GM08714 (cell line): ENCODE results near the gene FHIT.

Experiments
- H3K4me3 ChIP-seq: fragments of 200-500 bp; sonication (Bioruptor generic); 2 replicates; pipeline ENCODE4 v1.5.1; 2014; ENCODE audit warnings: mild to moderate bottlenecking, low read length, inconsistent platforms
- ZNF274 ChIP-seq: IDR thresholded peaks from 2 replicates; pipeline ENCODE4 v1.6.1; 2012; ENCODE audit warnings: mild to moderate bottlenecking, low read depth, low read length

Gene FHIT

DNA sequence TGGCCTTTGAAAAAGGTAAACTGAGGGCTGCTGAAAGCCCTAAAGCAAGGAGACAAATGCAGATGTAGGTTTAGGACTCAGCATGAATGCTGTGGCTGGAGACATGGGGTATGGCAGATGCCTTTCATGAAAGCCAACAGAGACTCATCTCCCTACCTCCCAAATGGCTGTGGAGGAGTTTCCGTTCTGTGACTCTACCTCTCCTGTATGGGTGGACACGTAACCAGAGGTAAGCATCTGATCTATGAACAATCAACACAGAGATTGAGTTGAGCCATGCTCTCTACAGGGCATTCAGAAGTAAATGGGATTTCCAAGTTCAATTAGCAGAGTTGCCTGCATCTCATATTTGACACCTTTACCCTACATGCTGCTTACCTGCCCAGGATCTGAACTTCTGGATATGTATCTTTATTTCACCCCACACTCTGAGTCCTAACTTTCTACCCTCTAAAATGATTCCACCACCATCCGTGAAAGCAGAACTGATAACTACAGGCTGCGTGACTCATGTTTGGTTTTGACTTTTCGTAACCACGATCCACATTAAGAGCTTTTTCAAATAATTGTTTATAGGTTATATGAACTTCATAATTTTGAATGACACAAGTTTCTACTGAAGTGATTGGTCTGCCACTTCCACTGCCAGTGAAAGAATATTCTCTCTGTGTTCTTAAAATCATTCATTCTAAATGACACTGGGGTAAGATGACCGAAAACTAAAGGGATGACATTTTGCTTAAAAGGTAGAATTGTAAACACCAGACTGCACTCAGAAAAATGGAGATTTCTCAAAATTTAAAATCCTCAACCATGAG, 1058.7 kb downstream of the FHIT start:
- no peak for TF ChIP-seq ZNF274

DNA sequence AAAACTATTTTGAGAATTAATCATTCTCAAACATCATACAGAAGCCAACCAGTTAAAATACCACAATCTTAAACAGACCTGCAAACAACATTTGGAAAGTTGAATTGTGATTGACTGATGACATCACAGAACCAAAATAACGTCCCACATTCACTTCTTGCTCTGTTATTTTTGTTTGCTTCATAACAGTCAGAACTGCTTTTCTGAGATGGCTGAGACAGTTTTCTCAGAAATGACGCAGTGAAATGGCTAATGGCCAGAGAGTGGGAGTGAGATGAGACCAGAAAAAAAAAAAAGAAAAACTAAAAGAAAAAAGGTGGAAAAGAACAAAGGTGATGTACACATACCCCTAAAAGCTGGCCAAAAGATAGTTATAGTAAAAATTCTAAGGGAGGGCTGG, 1061.2 kb downstream of the FHIT start:
- no peak overlapping the region for H3K4me3 ChIP-seq
- TF ChIP-seq ZNF274 = no peak

More for the DNA sequence above, 1058.7 kb downstream of the FHIT start:
- H3K4me3 ChIP-seq = no peak overlapping the region

DNA sequence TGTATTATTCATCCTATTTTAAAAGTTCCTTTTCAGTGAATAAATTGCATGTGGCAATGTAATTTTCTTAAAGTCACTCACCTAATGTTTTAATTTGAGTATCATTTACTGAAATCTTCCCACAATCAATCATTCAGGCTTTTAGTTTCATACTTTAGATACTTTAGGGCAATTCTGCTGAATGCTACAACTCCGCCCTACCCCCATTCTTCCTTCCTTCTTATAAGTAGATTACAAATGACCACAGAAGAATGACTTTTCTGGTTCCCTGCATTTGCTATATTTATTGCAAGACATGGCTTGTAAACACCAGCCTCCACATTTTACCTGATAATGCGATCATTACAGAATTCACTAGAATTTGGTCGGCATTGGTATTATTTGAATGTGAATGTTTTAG, 1061.9 kb downstream of the FHIT start:
- H3K4me3 ChIP-seq = no peak overlapping the region
- no peak for TF ChIP-seq ZNF274

DNA sequence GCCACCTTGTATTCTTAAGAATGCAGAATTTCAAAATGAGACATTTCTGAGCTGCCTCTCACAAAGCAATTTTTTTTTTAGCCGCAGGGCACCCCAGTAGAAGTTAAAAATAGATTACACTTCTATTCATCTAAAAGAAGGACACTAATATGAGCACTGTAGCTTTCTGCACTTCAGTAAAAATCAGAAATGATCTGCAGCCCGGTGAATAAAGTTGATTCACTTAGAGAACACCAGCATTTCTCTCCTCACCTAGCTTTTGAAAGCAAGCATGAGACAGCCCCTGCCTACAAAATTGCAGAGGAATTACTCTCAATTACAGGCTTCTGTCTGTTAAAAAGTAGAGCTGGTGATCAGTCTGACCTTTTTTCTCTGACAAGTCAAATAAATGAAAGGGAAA, 1062.4 kb downstream of the FHIT start:
- no peak for TF ChIP-seq ZNF274
- no peak overlapping the region for H3K4me3 ChIP-seq

DNA sequence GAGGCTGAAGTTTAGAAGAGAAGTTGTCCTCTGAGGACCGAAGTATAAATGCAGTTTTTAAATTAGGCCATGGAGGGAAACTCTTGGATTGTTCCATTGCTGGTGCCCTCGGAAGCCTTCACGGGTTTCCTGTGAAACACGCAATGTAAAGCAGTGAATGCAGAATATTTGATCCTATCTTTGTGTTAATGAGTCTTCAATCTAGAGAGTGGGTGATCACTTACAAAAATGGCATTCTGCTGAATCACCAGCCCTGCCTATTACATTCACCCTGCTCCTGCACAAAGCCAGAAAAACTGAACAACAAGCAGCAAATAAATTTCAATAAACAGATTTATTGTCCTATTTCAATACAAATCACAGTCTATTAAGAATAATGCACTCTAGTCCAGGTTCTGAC, 1063.9 kb downstream of the FHIT start:
- TF ChIP-seq ZNF274 = no peak

DNA sequence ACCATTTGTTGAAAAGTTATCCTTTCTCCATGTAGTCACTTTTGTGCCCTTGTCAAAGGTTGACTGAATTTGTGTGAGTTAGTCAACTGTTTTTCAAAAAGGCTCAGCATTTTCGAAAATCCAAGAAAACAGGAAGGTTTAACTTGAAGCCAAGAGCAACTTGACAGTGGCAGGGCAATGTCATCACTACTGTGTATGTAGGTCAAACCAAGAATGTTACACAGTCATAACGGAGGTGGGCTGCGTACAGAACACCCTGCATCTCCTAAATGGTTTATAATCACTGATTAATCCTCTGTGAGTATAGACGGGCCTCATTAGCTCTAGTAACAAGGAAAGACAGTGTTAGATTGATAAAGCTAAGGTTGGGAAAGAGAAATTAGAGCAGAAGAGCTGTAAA, 1064.9 kb downstream of the FHIT start:
- no peak overlapping the region for H3K4me3 ChIP-seq
- TF ChIP-seq ZNF274 = no peak

More for the DNA sequence above, 1063.9 kb downstream of the FHIT start:
- no peak overlapping the region for H3K4me3 ChIP-seq

DNA sequence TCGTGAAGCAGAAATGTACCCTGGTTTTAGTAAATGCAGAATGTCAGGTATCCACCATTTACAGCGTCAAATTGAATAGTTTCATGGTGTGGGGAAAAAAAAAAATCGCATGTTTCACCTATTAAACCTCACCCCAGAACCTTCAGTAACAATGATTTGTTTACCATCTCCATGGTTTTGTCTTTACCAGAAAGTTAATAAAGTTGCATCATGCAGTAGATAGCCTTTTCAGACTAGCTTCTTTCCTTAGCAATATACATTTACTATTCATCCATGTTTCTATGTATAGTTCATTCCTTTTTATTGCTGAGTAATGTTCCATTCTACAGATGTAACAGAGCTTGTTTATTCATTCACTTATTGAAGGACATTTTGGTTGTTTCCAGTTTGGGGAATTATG, 1066.1 kb downstream of the FHIT start:
- no peak for TF ChIP-seq ZNF274
- H3K4me3 ChIP-seq = no peak overlapping the region

DNA sequence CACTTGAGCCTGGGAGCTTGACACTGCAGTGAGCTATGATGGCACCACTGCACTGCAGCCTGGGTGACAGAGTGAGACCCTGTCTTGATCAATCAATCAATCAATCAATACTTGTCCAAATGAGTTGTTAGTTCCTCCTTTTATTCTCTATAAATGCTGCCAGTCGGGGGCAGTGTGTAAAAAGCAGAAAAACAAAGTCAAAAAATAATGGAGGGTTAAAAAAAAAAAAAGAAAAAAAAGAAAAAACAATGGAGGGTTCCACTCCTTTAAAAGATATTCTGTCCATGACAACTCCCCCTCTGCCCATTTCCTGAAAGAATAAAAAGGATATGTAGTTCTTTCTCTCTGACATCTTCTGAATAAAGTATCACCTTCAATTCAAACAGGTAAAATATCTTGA, 1068.6 kb downstream of the FHIT start:
- TF ChIP-seq ZNF274 = no peak
- no peak overlapping the region for H3K4me3 ChIP-seq

DNA sequence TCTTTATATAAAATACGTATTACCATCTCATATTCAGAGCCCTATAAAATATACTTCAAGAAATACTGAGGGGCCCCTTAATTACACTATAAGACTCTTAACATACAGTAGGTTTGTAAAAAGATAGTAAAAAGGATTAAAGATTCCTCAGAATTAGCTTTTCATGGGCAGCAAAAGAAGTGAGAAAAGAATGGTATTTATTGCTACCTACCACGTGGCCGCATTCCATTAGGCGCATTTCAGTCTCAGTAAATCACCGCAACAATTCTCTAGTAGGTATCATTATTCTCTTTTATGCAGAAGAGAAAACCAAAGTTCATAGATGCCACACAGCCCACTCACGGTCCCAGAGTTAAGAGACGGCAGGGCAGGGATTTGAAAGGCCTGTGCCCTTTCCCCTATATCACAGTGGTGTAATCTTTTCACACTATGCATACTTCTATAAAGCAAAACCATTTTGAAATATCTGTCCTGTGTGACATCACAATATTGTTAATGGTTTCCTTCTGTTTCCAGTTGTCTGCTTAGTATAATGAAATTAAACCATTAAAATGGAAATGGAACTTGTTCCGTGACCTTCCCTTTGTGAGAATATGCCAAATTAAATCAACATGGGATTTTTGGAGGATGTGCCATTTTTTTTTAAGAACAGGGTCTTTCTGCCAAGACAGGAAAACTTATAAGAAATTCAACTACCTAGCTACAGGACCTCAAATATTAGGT, 1072.2 kb downstream of the FHIT start:
- no peak overlapping the region for H3K4me3 ChIP-seq
- no peak for TF ChIP-seq ZNF274

DNA sequence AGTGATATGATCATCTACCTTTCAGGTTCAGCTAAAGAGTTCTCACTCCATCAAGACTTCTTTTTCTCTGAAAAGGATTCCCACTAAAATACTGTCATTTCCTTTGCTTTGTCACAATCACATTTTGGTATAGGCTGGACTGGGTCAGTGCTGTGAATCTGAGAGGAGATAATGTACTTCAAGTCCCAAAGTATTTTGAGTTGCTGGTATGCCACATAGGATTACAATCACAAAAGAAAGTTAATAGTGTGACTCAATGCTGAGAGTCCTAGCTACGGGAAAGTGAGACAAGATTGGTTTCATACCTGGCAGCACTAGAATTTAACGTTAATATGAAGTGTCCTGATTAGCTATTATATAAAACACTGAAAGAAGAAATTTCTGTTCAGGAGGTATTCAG, 1073.5 kb downstream of the FHIT start:
- H3K4me3 ChIP-seq = no peak overlapping the region
- TF ChIP-seq ZNF274 = no peak

DNA sequence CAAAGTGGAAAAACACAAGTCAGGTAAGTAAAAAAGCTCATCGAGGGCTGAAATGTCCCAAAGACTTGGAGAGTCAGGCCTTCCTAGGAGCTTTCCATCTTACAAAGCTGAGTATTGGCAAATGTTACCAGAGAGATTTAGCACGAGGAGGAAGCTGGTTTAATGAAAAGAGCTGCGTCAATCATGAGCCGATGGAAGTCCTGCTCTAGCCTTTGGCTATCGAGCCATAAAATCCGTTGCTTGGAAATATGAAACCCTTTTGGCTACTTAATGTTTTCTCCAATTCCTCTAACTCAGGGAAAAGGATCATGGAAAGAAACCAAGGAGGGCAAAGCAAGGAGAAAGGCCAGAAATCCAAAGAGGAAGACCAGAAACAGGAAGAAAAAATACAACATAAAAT, 1074.6 kb downstream of the FHIT start:
- TF ChIP-seq ZNF274 = no peak
- H3K4me3 ChIP-seq = no peak overlapping the region

DNA sequence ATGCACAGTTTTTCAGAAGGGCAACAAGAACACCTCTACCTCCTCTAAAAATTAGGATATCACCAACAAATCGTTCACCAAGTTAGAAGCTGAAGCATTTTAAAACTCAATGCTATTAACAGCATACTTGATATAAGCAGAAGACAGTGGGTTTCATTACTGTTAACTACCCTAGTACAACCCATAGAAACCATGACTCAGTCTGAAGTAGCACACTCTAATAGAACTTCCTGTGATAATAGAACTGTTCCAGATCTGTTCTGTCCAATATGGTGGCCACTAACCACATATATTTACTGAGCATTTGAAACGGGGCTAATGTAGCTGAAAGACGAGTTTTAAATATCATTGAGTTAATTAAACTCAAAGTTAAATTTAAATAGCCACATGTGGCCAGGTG, 1075.6 kb downstream of the FHIT start:
- H3K4me3 ChIP-seq = no peak overlapping the region
- TF ChIP-seq ZNF274 = no peak

DNA sequence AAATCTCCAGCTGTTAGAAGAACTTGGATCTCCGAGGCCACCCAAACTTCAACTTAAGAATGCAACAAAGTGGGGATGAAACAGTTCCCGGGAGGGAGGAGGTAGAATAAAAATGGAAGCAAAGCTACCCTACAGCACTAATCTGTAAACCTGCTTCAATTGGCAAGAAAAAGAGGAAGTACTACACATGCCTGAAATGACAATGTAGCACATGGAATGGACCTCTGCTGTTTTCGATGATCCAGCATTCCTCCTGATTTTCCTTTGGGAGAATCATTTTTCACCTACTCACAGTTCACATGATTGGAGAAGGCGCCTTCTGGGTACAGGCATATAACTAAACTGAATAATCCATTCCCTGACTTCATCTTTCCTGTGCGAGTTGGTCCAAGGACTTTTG, 1081.5 kb downstream of the FHIT start:
- no peak for TF ChIP-seq ZNF274
- H3K4me3 ChIP-seq = no peak overlapping the region

DNA sequence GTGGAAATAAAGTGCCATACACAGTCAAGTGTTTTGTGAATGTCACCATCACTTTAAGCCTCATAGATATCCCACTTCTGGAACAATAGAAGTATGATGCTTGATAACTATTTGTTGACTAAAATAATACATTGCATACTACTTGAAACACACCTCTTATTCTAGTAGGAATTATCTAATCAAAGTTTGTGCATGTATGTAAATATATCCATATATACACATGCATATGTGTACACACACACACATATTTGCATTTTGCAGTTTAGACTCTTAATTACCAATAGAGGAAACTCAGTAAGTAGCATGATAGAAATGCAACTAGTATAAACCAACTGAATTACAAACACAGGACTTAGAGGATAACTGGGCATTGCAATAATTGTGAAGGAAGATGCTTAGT, 1084.1 kb downstream of the FHIT start:
- TF ChIP-seq ZNF274 = no peak
- H3K4me3 ChIP-seq = no peak overlapping the region
